Activated CD4-positive, alpha-beta T cell treated with anti-CD3 and anti-CD28 coated beads, Interleukin-2, amount 10 ng/mL, durations not matched to agents 24 days and 14 days (primary cell): Measurements from ENCODE around the gene MTCL3.
A peak's percentile ranks its signal among the peaks of the same experiment; 100 is the strongest.

Experiments
- DNase-seq: peaks from one replicate; pipeline ENCODE4 v3.0.0; 2022
- H3K27ac Mint-ChIP-seq: one replicate; pipeline ENCODE4 v1.8.0; 2022; ENCODE audit warnings: mild to moderate bottlenecking, mixed read lengths
- H3K27me3 Mint-ChIP-seq: one replicate; pipeline ENCODE4 v1.8.0; 2022; ENCODE audit warnings: mixed read lengths
- H3K36me3 Mint-ChIP-seq: one replicate; pipeline ENCODE4 v1.8.0; 2022; ENCODE audit warnings: low read depth, mild to moderate bottlenecking, mixed read lengths
- H3K4me1 Mint-ChIP-seq: one replicate; pipeline ENCODE4 v1.8.0; 2021; ENCODE audit warnings: mixed read lengths
- H3K4me3 Mint-ChIP-seq: one replicate; pipeline ENCODE4 v1.8.0; 2022; ENCODE audit warnings: mild to moderate bottlenecking, moderate library complexity, mixed read lengths
- H3K9me3 Mint-ChIP-seq: one replicate; pipeline ENCODE4 v1.8.0; 2021; ENCODE audit warnings: mixed read lengths
- intact Hi-C: fragments of 100-400 bp; cut with micrococcal nuclease; formaldehyde crosslinking; loops from one replicate; pipeline ENCODE4 v1.15.1; 2023

Gene MTCL3

GRCh38 chr6:127471379-127472255 is 47.5 kb downstream of the MTCL3 start:
- Mint-ChIP-seq H3K36me3 (peaks cover 25% of the 10 kb centered on the region), H3K4me3 (no peak overlapping the region), H3K27me3 (no peaks in the 10 kb centered on the region), H3K27ac (no peak overlapping the region), H3K4me1 (peaks cover 3% of the 10 kb centered on the region), H3K9me3 (no peaks in the 10 kb centered on the region)
- DNase-seq: no peak
- intact Hi-C loops: no loop called here

DNA sequence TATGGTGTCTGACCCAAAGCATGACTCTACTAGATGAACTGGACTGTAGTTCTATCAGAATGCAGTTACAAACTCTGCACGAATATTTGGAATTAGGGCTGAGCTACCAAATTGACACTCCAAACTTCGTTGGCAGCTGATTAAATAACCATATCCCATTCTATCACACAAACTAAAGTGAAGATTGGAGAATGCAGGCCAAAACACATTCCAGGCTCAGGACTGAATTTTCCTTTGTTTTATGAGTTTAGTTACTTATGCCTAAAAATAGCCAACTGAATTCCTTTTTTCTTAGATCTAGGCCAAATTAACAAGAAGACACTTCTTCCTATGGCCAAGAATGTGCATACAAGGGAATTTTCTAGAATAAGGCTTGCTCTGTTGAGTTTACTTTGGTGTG is 50.2 kb downstream of the MTCL3 start:
- intact Hi-C loops: loop anchor here (5.0 kb wide), 1 partner anchor 173 kb away; no protein-coding TSS in a partner anchor
- Mint-ChIP-seq H3K36me3 (peaks cover 12% of the 10 kb centered on the region), H3K27ac (no peak overlapping the region), H3K27me3 (no peaks in the 10 kb centered on the region), H3K9me3 (no peaks in the 10 kb centered on the region), H3K4me1 (peaks cover 6% of the 10 kb centered on the region), H3K4me3 (no peak overlapping the region)
- DNase-seq: no peak

DNA sequence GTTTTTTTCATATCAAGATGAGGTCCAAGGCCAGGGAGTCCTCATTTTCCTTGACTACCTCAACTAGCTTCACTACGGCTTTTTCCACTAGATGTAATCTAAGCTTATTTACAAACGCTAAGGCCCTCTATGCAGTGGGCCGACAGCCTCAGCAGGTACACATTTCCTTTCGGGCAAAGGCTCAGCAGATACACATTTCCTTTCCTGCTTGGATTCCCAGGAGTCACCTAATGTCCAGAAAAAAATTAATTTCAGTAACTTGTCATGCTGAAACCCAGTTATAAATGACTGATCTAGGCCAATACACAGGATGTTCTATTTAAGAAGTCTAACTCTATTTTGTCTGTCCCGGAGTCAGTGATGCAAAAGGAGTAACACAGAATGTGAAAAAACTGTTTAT is 52.7 kb downstream of the MTCL3 start:
- H3K4me3 Mint-ChIP-seq: no peak overlapping the region
- intact Hi-C loops: loop anchor here (5.0 kb wide), 1 partner anchor 176 kb away; no protein-coding TSS in a partner anchor
- no peak overlapping the region for H3K27ac Mint-ChIP-seq
- peaks cover 6% of the 10 kb centered on the region for H3K4me1 Mint-ChIP-seq
- peaks cover 2% of the 10 kb centered on the region for H3K36me3 Mint-ChIP-seq
- no peaks in the 10 kb centered on the region for H3K27me3 Mint-ChIP-seq
- no peaks in the 10 kb centered on the region for H3K9me3 Mint-ChIP-seq
- no peak for DNase-seq

DNA sequence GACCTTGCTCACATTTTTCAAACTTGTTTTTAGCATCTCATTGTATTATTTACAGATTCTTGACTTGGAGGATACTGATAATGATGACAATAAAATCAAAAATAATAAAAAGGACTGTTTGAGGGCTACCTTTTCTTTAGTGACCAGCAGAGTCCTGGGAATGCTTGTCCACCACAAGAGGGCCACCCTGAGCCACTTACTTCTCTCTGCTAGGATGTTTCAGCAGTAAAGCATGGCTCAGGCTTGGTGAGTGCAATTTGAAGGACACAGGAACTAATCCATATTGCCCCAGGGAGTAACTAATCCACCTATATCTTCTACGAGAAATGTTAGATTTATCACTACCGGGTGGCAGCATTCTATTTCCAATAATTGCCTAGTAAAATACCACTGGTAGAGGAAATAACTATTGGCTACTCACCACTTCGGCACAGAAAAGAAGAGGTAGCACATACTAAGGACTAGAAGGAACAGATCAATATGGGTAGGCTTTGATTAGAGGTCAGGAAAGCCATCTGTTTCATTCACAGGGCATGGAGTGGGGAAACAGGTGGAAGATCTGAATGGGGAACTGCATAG is 54.2 kb downstream of the MTCL3 start:
- Mint-ChIP-seq H3K36me3 (peaks cover 2% of the 10 kb centered on the region), H3K27me3 (no peaks in the 10 kb centered on the region), H3K9me3 (no peaks in the 10 kb centered on the region), H3K4me3 (no peak overlapping the region), H3K27ac (no peak overlapping the region), H3K4me1 (peaks cover 8% of the 10 kb centered on the region)
- intact Hi-C loops: loop anchor here (1.0 to 5.0 kb wide), 5 partner anchors 19 to 177 kb away; no protein-coding TSS in a partner anchor
- peak; percentile 88 for DNase-seq

GRCh38 chr6:127464161-127464880 is 54.8 kb downstream of the MTCL3 start:
- no peak overlapping the region for H3K4me3 Mint-ChIP-seq
- intact Hi-C loops: loop anchor here (2.0 kb wide), 1 partner anchor 162 kb away; no protein-coding TSS in a partner anchor
- H3K27ac Mint-ChIP-seq: no peak overlapping the region
- no peaks in the 10 kb centered on the region for H3K27me3 Mint-ChIP-seq
- DNase-seq: no peak
- peaks cover 8% of the 10 kb centered on the region for H3K4me1 Mint-ChIP-seq
- no peaks in the 10 kb centered on the region for H3K36me3 Mint-ChIP-seq
- no peaks in the 10 kb centered on the region for H3K9me3 Mint-ChIP-seq

- DNase-seq: no peak
- Mint-ChIP-seq H3K27ac (no peak overlapping the region), H3K4me1 (peaks cover 8% of the 10 kb centered on the region), H3K27me3 (no peaks in the 10 kb centered on the region), H3K36me3 (no peaks in the 10 kb centered on the region), H3K9me3 (no peaks in the 10 kb centered on the region), H3K4me3 (no peak overlapping the region)
- intact Hi-C loops: no loop called here
Measured at GRCh38 chr6:127463056-127463455, 56.1 kb downstream of the MTCL3 start.

GRCh38 chr6:127462376-127462775 is 56.8 kb downstream of the MTCL3 start:
- Mint-ChIP-seq H3K4me3 (no peak overlapping the region), H3K27ac (no peak overlapping the region), H3K27me3 (no peaks in the 10 kb centered on the region), H3K9me3 (no peaks in the 10 kb centered on the region), H3K4me1 (peaks cover 8% of the 10 kb centered on the region), H3K36me3 (no peaks in the 10 kb centered on the region)
- intact Hi-C loops: no loop called here
- DNase-seq: no peak

DNA sequence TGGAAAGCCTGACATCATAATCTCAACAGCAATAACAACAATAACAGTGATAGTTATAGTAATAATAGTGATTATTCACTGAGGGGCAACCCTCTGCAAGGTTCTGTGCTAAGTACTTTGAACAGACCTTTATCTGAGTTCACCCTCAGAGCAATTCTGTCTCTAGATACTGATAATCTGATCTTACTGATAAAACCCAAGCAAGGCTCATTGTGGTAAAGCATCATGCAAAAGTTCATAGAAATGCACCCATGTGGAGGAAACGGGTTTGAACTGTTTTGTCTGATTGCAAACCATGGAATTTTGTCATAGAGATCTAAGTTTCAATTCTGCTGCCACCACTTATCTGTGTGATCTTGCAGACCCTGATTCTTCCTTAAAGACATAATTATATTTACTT is 58.7 kb downstream of the MTCL3 start:
- intact Hi-C loops: no loop called here
- Mint-ChIP-seq H3K36me3 (no peaks in the 10 kb centered on the region), H3K4me1 (peaks cover 10% of the 10 kb centered on the region), H3K4me3 (no peak overlapping the region), H3K27ac (no peak overlapping the region), H3K9me3 (no peaks in the 10 kb centered on the region), H3K27me3 (no peaks in the 10 kb centered on the region)
- DNase-seq: no peak

- Mint-ChIP-seq H3K4me1 (peaks cover 7% of the 10 kb centered on the region), H3K27me3 (no peaks in the 10 kb centered on the region), H3K27ac (no peak within 1 kb of the TSS), H3K4me3 (no peak within 1 kb of the TSS), H3K36me3 (no peaks in the 10 kb centered on the region), H3K9me3 (no peaks in the 10 kb centered on the region)
- no peak for DNase-seq
- intact Hi-C loops: no loop called here
Measured at GRCh38 chr6:127459231-127459641, 59.9 kb downstream of the MTCL3 start, which contains the start of gene KIAA0408. KIAA0408 (minus strand) TSS chr6:127459389; CDS start chr6:127453981, 5,408 bp downstream.

- intact Hi-C loops: no loop called here
- Mint-ChIP-seq H3K4me1 (peaks cover 7% of the 10 kb centered on the region), H3K27ac (no peak overlapping the region), H3K4me3 (no peak overlapping the region), H3K27me3 (no peaks in the 10 kb centered on the region), H3K36me3 (peaks cover under 1% of the 10 kb centered on the region), H3K9me3 (no peaks in the 10 kb centered on the region)
- no peak for DNase-seq
Measured at GRCh38 chr6:127458817-127459216, 60.3 kb downstream of the MTCL3 start.

GRCh38 chr6:127458222-127458621 is 60.9 kb downstream of the MTCL3 start:
- Mint-ChIP-seq H3K4me1 (peaks cover 7% of the 10 kb centered on the region), H3K36me3 (peaks cover 1% of the 10 kb centered on the region), H3K9me3 (no peaks in the 10 kb centered on the region), H3K4me3 (no peak overlapping the region), H3K27me3 (no peaks in the 10 kb centered on the region), H3K27ac (no peak overlapping the region)
- intact Hi-C loops: no loop called here
- no peak for DNase-seq

GRCh38 chr6:127457456-127458064 is 61.6 kb downstream of the MTCL3 start:
- no peak for DNase-seq
- intact Hi-C loops: no loop called here
- no peak overlapping the region for H3K4me3 Mint-ChIP-seq
- H3K36me3 Mint-ChIP-seq: peaks cover 1% of the 10 kb centered on the region
- peaks cover 7% of the 10 kb centered on the region for H3K4me1 Mint-ChIP-seq
- no peaks in the 10 kb centered on the region for H3K9me3 Mint-ChIP-seq
- H3K27me3 Mint-ChIP-seq: no peaks in the 10 kb centered on the region
- H3K27ac Mint-ChIP-seq: no peak overlapping the region

GRCh38 chr6:127456465-127456864 is 62.7 kb downstream of the MTCL3 start:
- Mint-ChIP-seq H3K27me3 (no peaks in the 10 kb centered on the region), H3K4me3 (no peak overlapping the region), H3K9me3 (no peaks in the 10 kb centered on the region), H3K36me3 (peaks cover 5% of the 10 kb centered on the region), H3K4me1 (peaks cover 7% of the 10 kb centered on the region), H3K27ac (no peak overlapping the region)
- no peak for DNase-seq
- intact Hi-C loops: no loop called here
